Skeletal muscle satellite cell (primary cell): ENCODE measurements around the gene TLR8.
"Not testable (repeated sequence)": the region's sequence is repeated elsewhere in the genome, so short reads cannot be mapped to it uniquely, and the experiment has no call there.

Source experiments
- H3K27me3 ChIP-seq: 2 replicates; pipeline ENCODE4 v1.7.0; 2013; ENCODE audit warnings: low read length; ENCODE audit not compliant: control insufficient read depth, insufficient read depth
- H3K36me3 ChIP-seq: 2 replicates; pipeline ENCODE4 v1.7.0; 2013; ENCODE audit warnings: mild to moderate bottlenecking, control low read depth, low read length; ENCODE audit not compliant: insufficient read depth
- H3K4me1 ChIP-seq: 2 replicates; pipeline ENCODE4 v1.7.0; 2013; ENCODE audit warnings: low read length; ENCODE audit not compliant: control insufficient read depth, insufficient read depth
- H3K4me2 ChIP-seq: 2 replicates; pipeline ENCODE4 v1.7.0; 2013; ENCODE audit warnings: mild to moderate bottlenecking, low read length
- H3K4me3 ChIP-seq: 2 replicates; pipeline ENCODE4 v1.7.0; 2013; ENCODE audit warnings: low read length
- H3K9ac ChIP-seq: 2 replicates; pipeline ENCODE4 v1.7.0; 2013; ENCODE audit warnings: mild to moderate bottlenecking, low read depth, low read length, moderate library complexity
- H3K9me3 ChIP-seq: replicated peaks from 2 replicates; pipeline ENCODE4 v1.7.0; 2013; ENCODE audit warnings: mild to moderate bottlenecking, control low read depth, low read length

The TLR8 gene

GRCh38 chrX:12929701-12930100, 23.3 kb downstream of the TLR8 start:
- Histone ChIP-seq H3K4me3 (no peak overlapping the region), H3K9ac (no peak overlapping the region), H3K36me3 (no peaks in the 10 kb centered on the region), H3K4me1 (no peaks in the 10 kb centered on the region), H3K9me3 (no peaks in the 10 kb centered on the region), H3K27me3 (no peaks in the 10 kb centered on the region), H3K4me2 (no peak overlapping the region)

- Histone ChIP-seq H3K4me2 (no peak overlapping the region), H3K4me1 (no peaks in the 10 kb centered on the region), H3K9me3 (no peaks in the 10 kb centered on the region), H3K9ac (no peak overlapping the region), H3K4me3 (no peak overlapping the region), H3K27me3 (no peaks in the 10 kb centered on the region), H3K36me3 (no peaks in the 10 kb centered on the region)
These were observed 23.7 kb downstream of the TLR8 start for GRCh38 chrX:12930150-12930549.

GRCh38 chrX:12932244-12932643, 25.8 kb downstream of the TLR8 start:
- Histone ChIP-seq H3K27me3 (no peaks in the 10 kb centered on the region), H3K4me3 (no peak overlapping the region), H3K4me1 (no peaks in the 10 kb centered on the region), H3K36me3 (no peaks in the 10 kb centered on the region), H3K4me2 (no peak overlapping the region), H3K9ac (no peak overlapping the region), H3K9me3 (no peaks in the 10 kb centered on the region)

- Histone ChIP-seq H3K27me3 (no peaks in the 10 kb centered on the region), H3K9me3 (no peaks in the 10 kb centered on the region), H3K4me3 (no peak overlapping the region), H3K4me2 (no peak overlapping the region), H3K4me1 (no peaks in the 10 kb centered on the region), H3K36me3 (no peaks in the 10 kb centered on the region), H3K9ac (no peak overlapping the region)
These were observed 28.4 kb downstream of the TLR8 start for GRCh38 chrX:12934850-12935249.

- no peaks in the 10 kb centered on the region for H3K27me3 ChIP-seq
These were observed 30.5 kb downstream of the TLR8 start for GRCh38 chrX:12936947-12937346.

GRCh38 chrX:12940471-12940870, 34.1 kb downstream of the TLR8 start:
- not testable (repeated sequence) for H3K27me3 ChIP-seq, H3K4me3 ChIP-seq, H3K4me2 ChIP-seq, H3K9ac ChIP-seq, H3K9me3 ChIP-seq, H3K36me3 ChIP-seq, H3K4me1 ChIP-seq

More at GRCh38 chrX:12936947-12937346, 30.5 kb downstream of the TLR8 start:
- Histone ChIP-seq H3K4me3 (no peak overlapping the region), H3K4me1 (no peaks in the 10 kb centered on the region), H3K9ac (no peak overlapping the region), H3K4me2 (no peak overlapping the region), H3K9me3 (no peaks in the 10 kb centered on the region), H3K36me3 (no peaks in the 10 kb centered on the region)

GRCh38 chrX:12943592-12943991, 37.2 kb downstream of the TLR8 start:
- not testable (repeated sequence) for H3K4me3 ChIP-seq, H3K4me1 ChIP-seq, H3K36me3 ChIP-seq

GRCh38 chrX:12944452-12944851, 38.0 kb downstream of the TLR8 start:
- H3K9me3 ChIP-seq, H3K4me3 ChIP-seq, H3K9ac ChIP-seq, H3K4me2 ChIP-seq, H3K36me3 ChIP-seq, H3K27me3 ChIP-seq: not testable (repeated sequence)
- peaks cover 11% of the 10 kb centered on the region for H3K4me1 ChIP-seq

More at GRCh38 chrX:12943592-12943991, 37.2 kb downstream of the TLR8 start:
- not testable (repeated sequence) for H3K4me2 ChIP-seq, H3K9ac ChIP-seq, H3K27me3 ChIP-seq, H3K9me3 ChIP-seq

GRCh38 chrX:12945494-12945893, 39.1 kb downstream of the TLR8 start:
- no peak overlapping the region for H3K4me3 ChIP-seq
- peaks cover 21% of the 10 kb centered on the region for H3K4me1 ChIP-seq
- H3K9ac ChIP-seq: no peak overlapping the region
- H3K36me3 ChIP-seq: no peaks in the 10 kb centered on the region
- no peaks in the 10 kb centered on the region for H3K9me3 ChIP-seq
- H3K4me2 ChIP-seq: no peak overlapping the region
- no peaks in the 10 kb centered on the region for H3K27me3 ChIP-seq

GRCh38 chrX:12946406-12946805, 40.0 kb downstream of the TLR8 start:
- H3K9me3 ChIP-seq: no peaks in the 10 kb centered on the region
- H3K4me2 ChIP-seq: no peak overlapping the region
- H3K4me3 ChIP-seq: no peak overlapping the region
- H3K27me3 ChIP-seq: no peaks in the 10 kb centered on the region
- no peak overlapping the region for H3K9ac ChIP-seq
- peaks cover 24% of the 10 kb centered on the region for H3K4me1 ChIP-seq
- no peaks in the 10 kb centered on the region for H3K36me3 ChIP-seq

GRCh38 chrX:12946838-12947544, 40.6 kb downstream of the TLR8 start:
- H3K27me3 ChIP-seq: no peaks in the 10 kb centered on the region
- no peaks in the 10 kb centered on the region for H3K36me3 ChIP-seq
- peaks cover 24% of the 10 kb centered on the region for H3K4me1 ChIP-seq
- peak overlapping the region; percentile 57 for H3K4me2 ChIP-seq
- H3K9ac ChIP-seq: peak overlapping the region; percentile 70
- no peak overlapping the region for H3K4me3 ChIP-seq
- H3K9me3 ChIP-seq: no peaks in the 10 kb centered on the region

GRCh38 chrX:12947545-12948235, 41.3 kb downstream of the TLR8 start:
- Histone ChIP-seq H3K9ac (peak overlapping the region; percentile 70), H3K9me3 (no peaks in the 10 kb centered on the region), H3K4me2 (no peak overlapping the region), H3K36me3 (no peaks in the 10 kb centered on the region), H3K27me3 (no peaks in the 10 kb centered on the region), H3K4me3 (no peak overlapping the region), H3K4me1 (peaks cover 24% of the 10 kb centered on the region)
